GM12878 (cell line): ENCODE measurements around the gene GABPA. TPM values are rescaled to one million over a fixed set of nuclear protein-coding genes. Genes with fewer than 3 reads are reported as not detected.

Experiments used
- ATAC-seq: fragments of 200-7000 bp; cut with Tn5 transposase; 3 replicates; pipeline ENCODE4 v1.9.1; 2020; ENCODE audit warnings: mild to moderate bottlenecking, moderate library complexity
- BruUV-seq: library from RNA; stranded (reverse); fragments of 400-500 nt; replicated peaks from 2 replicates; lab custom pipeline; 2021; lab: Mats Ljungman, UMichigan
- CTCF ChIA-PET: fragments of 300-600 bp; sonication (Branson Sonifier 250); formaldehyde crosslinking; extraction: SDS; loops from one replicate; lab custom pipeline; 2021; ENCODE audit warnings: inconsistent platforms; lab: Yijun Ruan, JAX
- POLR2A ChIA-PET: fragments of 350-600 bp; formaldehyde crosslinking; extraction: SDS; loops from one replicate; lab custom pipeline; 2021; ENCODE audit warnings: inconsistent platforms; lab: Charles Lee
- RAD21 ChIA-PET: fragments of 300-600 bp; sonication (Branson Sonifier 250); formaldehyde crosslinking; loops from one replicate; lab custom pipeline; 2023; ENCODE audit warnings: antibody characterized with exemption; ENCODE audit not compliant: unreplicated experiment; lab: Charles Lee
- SMC1A ChIA-PET: fragments of 300-600 bp; sonication (Branson Sonifier 250); formaldehyde crosslinking; loops from one replicate; lab custom pipeline; 2023; ENCODE audit not compliant: unreplicated experiment, uncharacterized antibody; lab: Charles Lee
- DNase-seq: peaks from one replicate; pipeline ENCODE4 v3.0.0-alpha.2; 2011; ENCODE audit warnings: low read depth, low spot score
- FAIRE-seq: peaks from 3 replicates; lab custom pipeline; 2011; peaks lifted over from hg19 to GRCh38; lab: Jason Lieb, UNC
- H2AFZ ChIP-seq: 2 replicates; pipeline ENCODE4 v1.6.0; 2011; ENCODE audit warnings: low read depth, low read length, control low read depth; ENCODE audit not compliant: control insufficient read depth
- H3K27ac ChIP-seq: 2 replicates; pipeline ENCODE4 v1.5.1; 2011; ENCODE audit warnings: control low read depth; ENCODE audit not compliant: control insufficient read depth, insufficient read depth
- H3K27me3 ChIP-seq, 2 experiments: replicated peaks in 1 of 2; 2 replicates each; pipeline versions ENCODE4 v1.6.0 to v1.6.1; 2011; ENCODE audit warnings: low read length in 1 of 2; ENCODE audit not compliant: control insufficient read depth in 2 of 2, insufficient read depth in 2 of 2
- H3K36me3 ChIP-seq, 2 experiments: 2 replicates each; pipeline ENCODE4 v1.5.1; 2011; ENCODE audit warnings: low read length in 1 of 2; ENCODE audit not compliant: control insufficient read depth in 2 of 2, insufficient read depth in 2 of 2
- H3K4me1 ChIP-seq: 2 replicates; pipeline ENCODE4 v1.6.1; 2011; ENCODE audit warnings: mild to moderate bottlenecking, low read length, moderate library complexity, mixed read lengths; ENCODE audit not compliant: control insufficient read depth, insufficient read depth
- H3K4me2 ChIP-seq: 2 replicates; pipeline ENCODE4 v1.6.0; 2011; ENCODE audit warnings: control low read depth; ENCODE audit not compliant: control insufficient read depth, insufficient read depth
- H3K4me3 ChIP-seq: fragments of 200-600 bp; sonication (generic); 2 replicates; pipeline ENCODE4 v1.5.1; 2016
- H3K79me2 ChIP-seq: 2 replicates; pipeline ENCODE4 v1.6.0; 2011; ENCODE audit warnings: low read length; ENCODE audit not compliant: control insufficient read depth, insufficient read depth
- H3K9ac ChIP-seq: 2 replicates; pipeline ENCODE4 v1.8.0; 2011; ENCODE audit warnings: low read length, control low read depth, mixed read lengths; ENCODE audit not compliant: control insufficient read depth, insufficient read depth
- H3K9me3 ChIP-seq: replicated peaks from 3 replicates; pipeline ENCODE4 v1.5.1; 2011; ENCODE audit warnings: mild to moderate bottlenecking, low read length; ENCODE audit not compliant: control insufficient read depth, insufficient read depth
- H4K20me1 ChIP-seq: 2 replicates; pipeline ENCODE4 v1.6.0; 2011; ENCODE audit not compliant: control insufficient read depth, insufficient read depth
- ASH2L ChIP-seq: fragments of 300-600, 200-600 bp; sonication (generic); IDR thresholded peaks from 2 replicates; pipeline ENCODE4 v1.6.1; 2017; ENCODE audit warnings: low read depth, mild to moderate bottlenecking, borderline replicate concordance
- CHD4 ChIP-seq: fragments of 200-600 bp; sonication (generic); IDR thresholded peaks from 2 replicates; pipeline ENCODE4 v1.6.1; 2016; ENCODE audit warnings: mild to moderate bottlenecking
- CTCF ChIP-seq, 3 experiments: IDR thresholded peaks in 2 of 3; conservative IDR thresholded peaks in 1 of 3; 2 replicates each; pipeline ENCODE4 v1.5.1; 2011; ENCODE audit warnings: low read depth in 3 of 3, low read length in 3 of 3, mild to moderate bottlenecking in 3 of 3, control low read depth in 2 of 3, moderate library complexity in 2 of 3, inconsistent platforms in 1 of 3, mixed read lengths in 1 of 3; ENCODE audit not compliant: control insufficient read depth in 2 of 3, insufficient read depth in 1 of 3; ENCODE audit errors: extremely low read depth in 1 of 3
- EGR1 ChIP-seq, 2 experiments: IDR thresholded peaks; 1 replicate in 1 of 2; 2 replicates in 1 of 2; pipeline ENCODE4 v1.6.1; 2011 to 2012; ENCODE audit warnings: low read depth in 2 of 2, low read length in 2 of 2, borderline replicate concordance in 1 of 2, mild to moderate bottlenecking in 1 of 2, moderate library complexity in 1 of 2
- MAX ChIP-seq: IDR thresholded peaks from 2 replicates; pipeline ENCODE4 v1.6.1; 2012; ENCODE audit warnings: low read depth, low read length, improper control_type of control experiment
- MTA2 ChIP-seq: fragments of 450-650 bp; IDR thresholded peaks from 2 replicates; pipeline ENCODE4 v1.6.1; 2016; ENCODE audit warnings: low read depth, mild to moderate bottlenecking, moderate library complexity
- SIX5 ChIP-seq: IDR thresholded peaks from 2 replicates; pipeline ENCODE4 v1.6.1; 2011; ENCODE audit warnings: mild to moderate bottlenecking, low read depth, low read length, moderate library complexity; ENCODE audit not compliant: severe bottlenecking
- STAT3 ChIP-seq: IDR thresholded peaks from 2 replicates; pipeline ENCODE4 v1.6.1; 2011; ENCODE audit warnings: low read depth, low read length, improper control_type of control experiment
- TBL1XR1 ChIP-seq: IDR thresholded peaks from 2 replicates; pipeline ENCODE4 v1.6.1; 2012; ENCODE audit warnings: low read depth, low read length, improper control_type of control experiment
- WRNIP1 ChIP-seq: IDR thresholded peaks from 2 replicates; pipeline ENCODE4 v1.6.1; 2011; ENCODE audit warnings: low read depth, low read length, improper control_type of control experiment, borderline replicate concordance
- ZNF384 ChIP-seq: IDR thresholded peaks from 2 replicates; pipeline ENCODE4 v1.6.1; 2012; ENCODE audit warnings: low read depth, mild to moderate bottlenecking, low read length, improper control_type of control experiment, borderline replicate concordance
- WGBS: methylation state at CpG from one replicate; pipeline ENCODE4 v1.1.6; 2016; ENCODE audit warnings: low lambda C conversion rate; ENCODE audit not compliant: insufficient replicate concordance, insufficient coverage; ENCODE audit errors: missing lambda C conversion rate; 5-methylcytosine and 5-hydroxymethylcytosine counted together
- in situ Hi-C: fragments of 300-500 bp; cut with MboI; formaldehyde crosslinking; loops from 9 replicates; pipeline ENCODE4 v1.14.3; 2018; ENCODE audit warnings: mixed read lengths
- intact Hi-C: fragments of 100-400 bp; cut with micrococcal nuclease; formaldehyde crosslinking; loops from one replicate; pipeline ENCODE4 v1.14.2; 2022; ENCODE audit not compliant: unreplicated experiment
- polyA plus RNA-seq, 11 experiments: library from polyadenylated mRNA; depleted of rRNA in 4 of 11; unstranded in 6 of 11; stranded (reverse) in 5 of 11; fragments of >200 nt; fragmentation: Nextera tagmentation in 4 of 11; fragmentation: Illumina TruSeq in 1 of 11; extraction: Ambion mirVana in 4 of 11; extraction: Trizol in 1 of 11; gene quantifications; 1 replicate in 1 of 11; 2 replicates in 10 of 11; pipeline versions ENCODE4 v1.2.1 to v1.2.3, GENCODE V29; 2011 to 2016; ENCODE audit warnings: inconsistent platforms in 2 of 11, missing spikeins in 2 of 11, low read depth in 1 of 11
- total RNA-seq, 4 experiments: library from RNA; depleted of rRNA in 3 of 4; stranded (reverse); fragments of >200 nt in 3 of 4; fragmentation: Illumina TruSeq in 1 of 4; extraction: Trizol in 1 of 4; gene quantifications; 2 replicates each; pipeline versions ENCODE4 v1.2.1 to v1.2.3, GENCODE V29; 2013 to 2021

GABPA gene
- total and polyA plus RNA-seq, 10 of the 15 experiments (the other 5 are each of a cell fraction or from before 2014, with no cell fraction given), result 7.6 to 25.6 (median 22.9) TPM

DNA sequence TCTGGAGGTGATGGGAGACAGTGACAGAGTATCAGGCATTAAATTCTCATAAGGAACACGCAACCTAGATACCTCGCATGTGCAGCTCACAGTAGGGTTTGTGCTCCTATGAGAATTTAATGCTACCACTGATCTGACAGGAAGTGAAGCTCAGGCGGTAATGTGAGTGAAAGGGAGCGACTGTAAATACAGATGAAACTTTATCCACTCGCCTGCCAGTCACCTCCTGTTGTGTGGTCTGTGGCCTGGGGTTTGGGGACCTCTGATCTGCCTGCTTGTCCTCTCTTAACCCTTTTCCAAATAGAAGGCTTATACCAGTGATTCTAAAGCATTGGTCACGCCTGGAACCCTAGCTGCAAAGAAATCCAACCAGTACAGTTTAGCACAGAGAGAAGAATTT is 15.3 kb downstream of the GABPA start:
- POLR2A ChIA-PET, result no interaction called here
- H3K36me3 ChIP-seq, result peaks cover 5 to 13% of the 10 kb centered on the region in 2 experiments; a peak in 3 of 4 replicates
- CTCF ChIA-PET, result interaction anchor here (1.0 to 1.5 kb wide), 2 partner anchors 25 to 58 kb away, joined by 3 to 4 read pairs; no protein-coding TSS in a partner anchor

GRCh38 chr21:25752416-25752815 is 17.6 kb downstream of the GABPA start:
- intact Hi-C loops, result no loop called here
- ChIA-PET CTCF (interaction anchor here (0.7 kb wide), 1 partner anchor 11 kb away, joined by 3 read pairs; no protein-coding TSS in a partner anchor), POLR2A (no interaction called here), SMC1A (interaction anchor here (0.9 kb wide), 1 partner anchor 18 kb away, joined by 3 read pairs; the partner anchor contains the start of genes ATP5PF and GABPA), RAD21 (no interaction called here)
- no peak for TF ChIP-seq SIX5
- TF ChIP-seq CTCF (IDR thresholded peaks at IDR 0.05 in 2 of 3, conservative IDR thresholded peaks at IDR 0.05 in 1 of 3; ENCODE audit: control insufficient read depth in 2 of 3, extremely low read depth in 1 of 3, insufficient read depth in 1 of 3, low read depth in 3 of 3, low read length in 3 of 3), result no peak
- no peak for TF ChIP-seq ZNF384
- TF ChIP-seq EGR1 (IDR thresholded peaks at IDR 0.05; ENCODE audit: borderline replicate concordance in 1 of 2, low read depth in 2 of 2, low read length in 2 of 2), result no peak
- TF ChIP-seq MTA2, result no peak
- FAIRE-seq (no peak), ATAC-seq (no peak), DNase-seq (no peak)
- H2AFZ ChIP-seq, result no peak overlapping the region
- no peaks in the 10 kb centered on the region for H3K79me2 ChIP-seq
- H3K4me2 ChIP-seq, result no peak overlapping the region
- no peak overlapping the region for H3K27ac ChIP-seq
- no peaks in the 10 kb centered on the region for H3K27me3 ChIP-seq
- H3K4me1 ChIP-seq, result peaks cover 5% of the 10 kb centered on the region
- BruUV-seq, result no TSS peak
- no peak overlapping the region for H3K9ac ChIP-seq
- no peaks in the 10 kb centered on the region for H3K9me3 ChIP-seq
- in situ Hi-C loops, result no loop called here
- 94% methylated on average over 1 of the region's 1 CpG for WGBS
- no peaks in the 10 kb centered on the region for H4K20me1 ChIP-seq
- no peak overlapping the region for H3K4me3 ChIP-seq
- H3K36me3 ChIP-seq, result peaks cover 5 to 11% of the 10 kb centered on the region in 2 experiments; a peak in 3 of 4 replicates

More for the DNA sequence above, 15.3 kb downstream of the GABPA start:
- ATAC-seq, result no peak
- Histone ChIP-seq H3K79me2 (no peaks in the 10 kb centered on the region), H3K4me1 (no peaks in the 10 kb centered on the region; the same call in 1 of the 2 replicates), H2AFZ (no peak overlapping the region), H3K27me3 (no peaks in the 10 kb centered on the region), H4K20me1 (no peaks in the 10 kb centered on the region), H3K9me3 (no peaks in the 10 kb centered on the region), H3K4me2 (no peak overlapping the region), H3K27ac (no peak overlapping the region), H3K4me3 (no peak overlapping the region), H3K9ac (no peak overlapping the region)
- intact Hi-C loops (no loop called here), in situ Hi-C loops (no loop called here)
- 91% methylated on average over 6 of the region's 6 CpGs for WGBS
- ChIA-PET RAD21 (no interaction called here), SMC1A (no interaction called here)
- no peak for TF ChIP-seq ASH2L
- no peak for TF ChIP-seq WRNIP1
- TF ChIP-seq STAT3, result no peak
- no peak for TF ChIP-seq MAX
- no peak for TF ChIP-seq TBL1XR1
- no peak for TF ChIP-seq CHD4
- DNase-seq, result no peak
- no peak for FAIRE-seq
- BruUV-seq, result no TSS peak
